ENCODE data around the gene POU2F1.

GRCh38 chr1:167330601-167331293 lies 110.1 kb downstream of the POU2F1 start:
- TF ChIP-seq, protein P1, sequence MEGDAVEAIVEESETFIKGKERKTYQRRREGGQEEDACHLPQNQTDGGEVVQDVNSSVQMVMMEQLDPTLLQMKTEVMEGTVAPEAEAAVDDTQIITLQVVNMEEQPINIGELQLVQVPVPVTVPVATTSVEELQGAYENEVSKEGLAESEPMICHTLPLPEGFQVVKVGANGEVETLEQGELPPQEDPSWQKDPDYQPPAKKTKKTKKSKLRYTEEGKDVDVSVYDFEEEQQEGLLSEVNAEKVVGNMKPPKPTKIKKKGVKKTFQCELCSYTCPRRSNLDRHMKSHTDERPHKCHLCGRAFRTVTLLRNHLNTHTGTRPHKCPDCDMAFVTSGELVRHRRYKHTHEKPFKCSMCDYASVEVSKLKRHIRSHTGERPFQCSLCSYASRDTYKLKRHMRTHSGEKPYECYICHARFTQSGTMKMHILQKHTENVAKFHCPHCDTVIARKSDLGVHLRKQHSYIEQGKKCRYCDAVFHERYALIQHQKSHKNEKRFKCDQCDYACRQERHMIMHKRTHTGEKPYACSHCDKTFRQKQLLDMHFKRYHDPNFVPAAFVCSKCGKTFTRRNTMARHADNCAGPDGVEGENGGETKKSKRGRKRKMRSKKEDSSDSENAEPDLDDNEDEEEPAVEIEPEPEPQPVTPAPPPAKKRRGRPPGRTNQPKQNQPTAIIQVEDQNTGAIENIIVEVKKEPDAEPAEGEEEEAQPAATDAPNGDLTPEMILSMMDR (IDR thresholded peaks at IDR 0.05) = no peak
- TF ChIP-seq POLR2A (IDR thresholded peaks at IDR 0.05) (no peak), EP300 (IDR thresholded peaks at IDR 0.05) (no peak)

Measured in tibial nerve (tissue), 4 donors.